OCI-LY3 (cell line): ENCODE data around the gene MORC3.
"Not testable (repeated sequence)": the region's sequence is repeated elsewhere in the genome, so short reads cannot be mapped to it uniquely, and the experiment has no call there.

ENCODE experiments used
- H2AFZ ChIP-seq: fragments of 200-600, 300-600 bp; shearing (Covaris generic); 2 replicates; pipeline ENCODE4 v1.6.0; 2014; ENCODE audit warnings: antibody characterized with exemption, low read depth, low read length
- H3K27ac ChIP-seq: fragments of 200-600, 300-600 bp; sonication (generic); 2 replicates; pipeline ENCODE4 v1.5.1; 2014; ENCODE audit warnings: mild to moderate bottlenecking, low read length, moderate library complexity, mixed read lengths
- H3K27me3 ChIP-seq: fragments of 200-600, 300-600 bp; sonication (generic); 2 replicates; pipeline ENCODE4 v1.6.1; 2014; ENCODE audit warnings: low read depth, low read length, mixed read lengths
- H3K36me3 ChIP-seq: fragments of 200-600, 300-600 bp; sonication (generic); replicated peaks from 2 replicates; pipeline ENCODE3; 2014; ENCODE audit warnings: low read depth, low read length, mixed read lengths
- H3K4me1 ChIP-seq: fragments of 300-600, 200-600 bp; sonication (generic); 2 replicates; pipeline ENCODE4 v1.6.1; 2014; ENCODE audit warnings: low read length, mixed read lengths
- H3K4me2 ChIP-seq: fragments of 200-600, 300-600 bp; sonication (generic); 2 replicates; pipeline ENCODE4 v1.6.1; 2014; ENCODE audit warnings: low read length, mixed read lengths
- H3K4me3 ChIP-seq: fragments of 300-600, 200-600 bp; sonication (generic); 2 replicates; pipeline ENCODE4 v1.5.1; 2014; ENCODE audit warnings: antibody characterized with exemption, mild to moderate bottlenecking, low read length, moderate library complexity
- H3K79me2 ChIP-seq: fragments of 300-600, 200-600 bp; shearing (Covaris generic); 2 replicates; pipeline ENCODE4 v1.6.1; 2014; ENCODE audit warnings: mild to moderate bottlenecking, low read length, mixed read lengths
- H3K9ac ChIP-seq: fragments of 300-600, 200-600 bp; shearing (Covaris generic); 2 replicates; pipeline ENCODE4 v1.6.0; 2014; ENCODE audit warnings: mild to moderate bottlenecking, low read length, moderate library complexity
- H3K9me3 ChIP-seq: fragments of 200-600, 300-600 bp; shearing (Covaris generic); 2 replicates; pipeline ENCODE4 v1.6.1; 2014; ENCODE audit warnings: low read length, mixed read lengths; ENCODE audit not compliant: insufficient read depth
- H4K20me1 ChIP-seq: fragments of 200-600, 300-600 bp; sonication (generic); 2 replicates; pipeline ENCODE4 v1.6.1; 2016; ENCODE audit warnings: low read length, mixed read lengths; ENCODE audit not compliant: insufficient read depth
- EZH2phosphoT487 ChIP-seq: fragments of 200-600 bp; shearing (Covaris generic); IDR thresholded peaks from 2 replicates; pipeline ENCODE4 v1.6.1; 2018; ENCODE audit warnings: antibody characterized with exemption, mixed run types, low read depth
- TF ChIP-seq, protein P1 (sequence below): fragments of 200-600, 300-600 bp; sonication (generic); IDR thresholded peaks from 2 replicates; pipeline ENCODE4 v1.5.1; 2014; ENCODE audit warnings: antibody characterized with exemption, low read length, low read depth

The MORC3 gene

DNA sequence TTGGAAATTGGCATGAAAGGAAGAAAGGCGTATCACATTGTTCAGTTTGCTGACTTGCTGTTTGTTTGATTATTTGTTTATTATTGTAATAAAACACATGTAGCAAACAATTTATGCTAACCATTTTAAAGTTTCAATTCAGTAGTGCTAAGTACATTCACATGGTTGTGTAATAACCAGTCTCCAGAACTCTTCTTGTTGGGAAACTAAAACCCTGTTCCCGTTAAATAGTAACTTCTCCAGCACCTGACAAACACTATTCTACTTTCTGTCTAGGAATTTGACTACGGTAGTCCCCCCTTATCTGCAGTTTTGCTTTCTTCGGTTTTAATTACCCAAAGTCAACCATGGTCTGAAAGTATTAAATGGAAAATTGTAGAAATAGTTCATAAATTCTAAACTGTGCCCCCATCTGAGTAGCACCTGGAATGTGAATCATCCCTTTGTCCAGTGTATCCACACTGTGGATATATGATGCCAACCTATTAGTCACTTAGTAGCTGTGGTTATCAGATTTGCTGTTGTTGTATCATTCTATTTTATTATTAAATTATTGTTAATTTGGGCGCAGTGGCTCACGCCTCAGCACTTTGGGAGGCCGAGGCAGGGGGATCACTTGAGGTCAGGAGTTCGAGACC is 5.5 kb downstream of the MORC3 start:
- Histone ChIP-seq H3K79me2 (peaks cover 100% of the 10 kb centered on the region), H3K27ac (no peak overlapping the region), H3K36me3 (peaks cover 10% of the 10 kb centered on the region), H4K20me1 (peaks cover 41% of the 10 kb centered on the region), H3K4me1 (peaks cover 41% of the 10 kb centered on the region), H3K9ac (no peak overlapping the region), H2AFZ (no peak overlapping the region), H3K27me3 (no peaks in the 10 kb centered on the region), H3K4me2 (no peak overlapping the region), H3K4me3 (no peak overlapping the region), H3K9me3 (no peaks in the 10 kb centered on the region)
- TF ChIP-seq, protein P1, sequence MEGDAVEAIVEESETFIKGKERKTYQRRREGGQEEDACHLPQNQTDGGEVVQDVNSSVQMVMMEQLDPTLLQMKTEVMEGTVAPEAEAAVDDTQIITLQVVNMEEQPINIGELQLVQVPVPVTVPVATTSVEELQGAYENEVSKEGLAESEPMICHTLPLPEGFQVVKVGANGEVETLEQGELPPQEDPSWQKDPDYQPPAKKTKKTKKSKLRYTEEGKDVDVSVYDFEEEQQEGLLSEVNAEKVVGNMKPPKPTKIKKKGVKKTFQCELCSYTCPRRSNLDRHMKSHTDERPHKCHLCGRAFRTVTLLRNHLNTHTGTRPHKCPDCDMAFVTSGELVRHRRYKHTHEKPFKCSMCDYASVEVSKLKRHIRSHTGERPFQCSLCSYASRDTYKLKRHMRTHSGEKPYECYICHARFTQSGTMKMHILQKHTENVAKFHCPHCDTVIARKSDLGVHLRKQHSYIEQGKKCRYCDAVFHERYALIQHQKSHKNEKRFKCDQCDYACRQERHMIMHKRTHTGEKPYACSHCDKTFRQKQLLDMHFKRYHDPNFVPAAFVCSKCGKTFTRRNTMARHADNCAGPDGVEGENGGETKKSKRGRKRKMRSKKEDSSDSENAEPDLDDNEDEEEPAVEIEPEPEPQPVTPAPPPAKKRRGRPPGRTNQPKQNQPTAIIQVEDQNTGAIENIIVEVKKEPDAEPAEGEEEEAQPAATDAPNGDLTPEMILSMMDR = no peak
- TF ChIP-seq EZH2phosphoT487 = no peak

DNA sequence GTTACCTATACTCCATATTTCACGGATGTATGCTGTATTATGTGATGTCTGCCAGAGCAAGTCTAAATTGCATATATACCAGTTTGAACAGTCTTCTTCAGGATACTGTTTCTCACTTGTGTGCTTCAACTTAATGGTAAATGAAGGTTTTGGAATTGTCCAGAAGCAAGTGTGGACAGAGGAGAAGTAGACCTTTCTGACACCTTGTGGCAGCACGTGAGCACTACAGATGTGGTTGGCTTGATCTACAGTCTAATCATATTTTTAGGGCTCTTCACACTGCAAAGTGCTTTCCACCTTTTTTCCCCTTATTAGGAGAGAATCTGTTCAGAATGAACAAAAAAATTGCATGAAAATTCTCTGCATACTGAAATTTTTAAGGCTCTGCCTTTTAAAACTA is 10.9 kb downstream of the MORC3 start:
- H3K4me2 ChIP-seq = 0 out of 2 replicates have a peak overlapping the region, but pooled peaks have one; percentile 6
- H3K4me3 ChIP-seq = no peak overlapping the region
- TF ChIP-seq, protein P1 = peak; percentile 79
- TF ChIP-seq EZH2phosphoT487 = no peak
- peaks cover 91% of the 10 kb centered on the region for H3K79me2 ChIP-seq
- H4K20me1 ChIP-seq = peaks cover 39% of the 10 kb centered on the region
- no peak overlapping the region for H2AFZ ChIP-seq
- no peak overlapping the region for H3K9ac ChIP-seq
- peaks cover 17% of the 10 kb centered on the region for H3K4me1 ChIP-seq
- H3K9me3 ChIP-seq = no peaks in the 10 kb centered on the region
- no peaks in the 10 kb centered on the region for H3K27me3 ChIP-seq
- peaks cover 9% of the 10 kb centered on the region for H3K36me3 ChIP-seq
- H3K27ac ChIP-seq = peak overlapping the region; percentile 14

DNA sequence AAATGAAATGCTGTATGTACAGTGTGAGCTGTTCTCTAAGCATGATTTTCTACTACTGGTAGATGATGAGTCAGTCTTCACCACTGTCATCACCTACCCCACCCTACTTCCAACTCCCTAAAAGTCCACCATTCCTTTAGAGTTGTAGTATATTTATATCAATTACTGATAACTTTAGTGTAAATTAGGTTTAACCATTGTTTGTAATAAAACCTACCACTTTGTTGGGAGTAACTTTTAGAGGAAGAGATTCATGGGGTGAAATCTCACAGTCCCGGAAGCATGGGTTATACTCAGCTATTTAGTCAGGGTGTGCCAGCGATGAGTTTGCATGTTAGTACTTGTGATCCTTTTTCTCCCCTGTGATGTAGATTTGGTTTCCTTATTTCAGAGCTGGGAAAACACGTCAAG is 17.1 kb downstream of the MORC3 start:
- H3K9me3 ChIP-seq = no peaks in the 10 kb centered on the region
- peaks cover 35% of the 10 kb centered on the region for H3K79me2 ChIP-seq
- H3K9ac ChIP-seq = no peak overlapping the region
- peaks cover 12% of the 10 kb centered on the region for H4K20me1 ChIP-seq
- no peaks in the 10 kb centered on the region for H3K27me3 ChIP-seq
- no peaks in the 10 kb centered on the region for H3K4me1 ChIP-seq
- H2AFZ ChIP-seq = no peak overlapping the region
- H3K36me3 ChIP-seq = peaks cover 38% of the 10 kb centered on the region
- no peak overlapping the region for H3K4me2 ChIP-seq
- H3K4me3 ChIP-seq = no peak overlapping the region
- TF ChIP-seq, protein P1 = no peak
- no peak for TF ChIP-seq EZH2phosphoT487
- H3K27ac ChIP-seq = no peak overlapping the region

DNA sequence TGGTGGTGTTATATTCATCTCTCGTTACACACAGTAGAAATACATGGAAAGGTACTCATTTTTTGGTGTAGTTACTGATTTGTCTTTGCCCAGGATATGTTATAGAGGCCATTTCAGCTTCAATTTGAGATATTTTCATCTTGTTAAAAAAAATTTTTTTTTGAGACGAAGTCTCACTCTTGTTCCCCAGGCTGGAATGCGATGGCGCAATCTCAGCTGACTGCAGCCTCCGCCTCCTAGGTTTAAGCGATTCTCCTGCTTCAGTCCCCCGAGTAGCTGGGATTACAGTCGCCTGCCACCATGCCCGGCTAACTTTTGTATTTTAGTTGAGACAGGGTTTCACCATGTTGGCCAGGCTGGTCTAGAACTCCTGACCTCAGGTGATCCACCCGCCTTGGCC is 19.0 kb downstream of the MORC3 start:
- H4K20me1 ChIP-seq = peaks cover 2% of the 10 kb centered on the region; the same call in 1 of the 2 replicates
- H3K9ac ChIP-seq = no peak overlapping the region
- no peak overlapping the region for H2AFZ ChIP-seq
- H3K27ac ChIP-seq = no peak overlapping the region
- no peak overlapping the region for H3K4me3 ChIP-seq
- H3K36me3 ChIP-seq = peaks cover 40% of the 10 kb centered on the region
- no peaks in the 10 kb centered on the region for H3K9me3 ChIP-seq
- no peaks in the 10 kb centered on the region for H3K27me3 ChIP-seq
- H3K4me2 ChIP-seq = no peak overlapping the region
- TF ChIP-seq EZH2phosphoT487 = no peak
- TF ChIP-seq, protein P1 = no peak
- no peaks in the 10 kb centered on the region for H3K4me1 ChIP-seq
- peaks cover 17% of the 10 kb centered on the region for H3K79me2 ChIP-seq

DNA sequence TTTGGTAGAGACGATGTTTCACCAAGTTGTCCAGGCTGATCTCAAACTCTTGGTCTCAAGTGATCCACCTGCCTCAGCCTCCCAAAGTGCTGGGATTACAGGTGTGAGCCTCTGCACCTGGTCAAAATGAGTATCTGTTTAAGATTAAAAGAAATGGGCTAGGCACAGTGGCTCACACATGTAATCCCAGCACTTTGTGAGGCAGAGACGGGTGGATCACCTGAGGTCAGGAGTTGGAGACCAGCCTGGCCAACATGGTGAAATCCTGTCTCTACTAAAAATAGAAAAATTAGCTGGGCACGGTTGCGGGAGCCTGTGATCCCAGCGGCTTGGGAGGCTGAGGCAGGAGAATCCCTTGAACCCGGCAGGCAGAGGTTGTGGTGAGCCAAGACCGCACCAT is 22.6 kb downstream of the MORC3 start:
- not testable (repeated sequence) for H3K79me2 ChIP-seq, H3K27me3 ChIP-seq, H3K27ac ChIP-seq, H3K9ac ChIP-seq, H3K4me3 ChIP-seq, H3K9me3 ChIP-seq, H3K4me1 ChIP-seq, H2AFZ ChIP-seq, H3K4me2 ChIP-seq, H4K20me1 ChIP-seq
- H3K36me3 ChIP-seq = peaks cover 44% of the 10 kb centered on the region
